Pancreas (tissue), 10 donors: Measurements from ENCODE around the gene DPYSL5. TPM values are rescaled to one million over a fixed set of nuclear protein-coding genes. Genes with fewer than 3 reads are reported as not detected.
A peak's percentile ranks its signal among the peaks of the same experiment; 100 is the strongest.

Experiments
- ATAC-seq, 4 donors: fragments of 200-7000 bp; cut with Tn5 transposase; one replicate each; pipeline versions ENCODE4 v1.8.0 to v1.9.1; 2020; ENCODE audit warnings: mild to moderate bottlenecking in 4 of 4, moderate library complexity in 4 of 4
- DNase-seq, 6 donors: peaks; one replicate each; pipeline ENCODE4 v3.0.0-alpha.2; 2020
- FAIRE-seq: peaks from 2 replicates; lab custom pipeline; 2012; peaks lifted over from hg19 to GRCh38; lab: Jason Lieb, UNC
- H3K27ac ChIP-seq, 4 donors: fragments of 200-600 bp; sonication (generic); 1 replicate in 3 of 4; 2 replicates in 1 of 4; pipeline versions ENCODE4 v1.5.0 to v1.8.0; 2020
- H3K27me3 ChIP-seq, 4 donors: fragments of 200-600 bp; one replicate each; pipeline ENCODE4 v1.8.0; 2021
- H3K36me3 ChIP-seq, 3 donors: fragments of 200-600 bp; sonication (generic) in 1 of 3; one replicate each; pipeline versions ENCODE4 v1.5.0 to v1.8.0; 2020 to 2021
- H3K4me1 ChIP-seq, 3 donors: fragments of 200-600 bp; one replicate each; pipeline ENCODE4 v1.8.0; 2021
- H3K4me3 ChIP-seq, 4 donors: fragments of 200-600 bp; sonication (generic) in 2 of 4; one replicate each; pipeline versions ENCODE4 v1.5.0 to v1.8.0; 2020 to 2021
- H3K9me3 ChIP-seq, 4 donors: fragments of 200-600 bp; one replicate each; pipeline ENCODE4 v1.8.0; 2021
- WGBS, 2 donors: extraction: QIAGEN DNeasy Blood & Tissue Kit; methylation state at CpG; one replicate each; pipeline ENCODE4 v1.1.7; 2013; 5-methylcytosine and 5-hydroxymethylcytosine counted together
- intact Hi-C, 3 donors: fragments of 100-400 bp; cut with DNase I; formaldehyde crosslinking; loops; one replicate each; pipeline versions ENCODE4 v1.11.1 to v1.14.2; 2022
- polyA plus RNA-seq, 2 donors: library from polyadenylated mRNA; stranded (reverse); fragments of 200-250 nt; gene quantifications; one replicate each; pipeline ENCODE4 v1.2.3, GENCODE V29; 2013
- total RNA-seq, 6 donors: library from RNA; stranded (reverse); fragmentation: NEBNext Ultra II Directional in 4 of 6; extraction: Animal tissue kit (Norgen Biotek cat#: 25700) in 4 of 6; gene quantifications; one replicate each; pipeline versions ENCODE4 v1.2.1 to v1.2.4, GENCODE V29; 2021 to 2023
- TF ChIP-seq, protein P1 (sequence below), 4 donors: fragments of 200-600 bp; sonication (generic) in 3 of 4; IDR thresholded peaks; one replicate each; pipeline versions ENCODE4 v1.5.0 to v1.8.0; 2021; ENCODE audit warnings: antibody characterized with exemption in 4 of 4
- donor health status: healthy with polysubstance abuse.
- donor health status: DM: no; HTN: no; CAD: no; lungs with moderate emphysema.
- donor health status: DM: no; HTN: no; CAD: no.
- donor health status: control.
- donor health status: control.
- donor health status: Bipolar disorder and iron deficiency.
- donor health status: DM: yes; HTN: yes; CAD: no.
- donor health status: DM: no; HTN: no; CAD: no.
- donor health status: DM: no; HTN: no; CAD: no.
- donor health status: DM: yes; HTN: yes; CAD: no.

The DPYSL5 gene
- total and polyA plus RNA-seq, 8 donors, result 0.02 to 0.12 (median 0.09) TPM; not detected in 5

DNA sequence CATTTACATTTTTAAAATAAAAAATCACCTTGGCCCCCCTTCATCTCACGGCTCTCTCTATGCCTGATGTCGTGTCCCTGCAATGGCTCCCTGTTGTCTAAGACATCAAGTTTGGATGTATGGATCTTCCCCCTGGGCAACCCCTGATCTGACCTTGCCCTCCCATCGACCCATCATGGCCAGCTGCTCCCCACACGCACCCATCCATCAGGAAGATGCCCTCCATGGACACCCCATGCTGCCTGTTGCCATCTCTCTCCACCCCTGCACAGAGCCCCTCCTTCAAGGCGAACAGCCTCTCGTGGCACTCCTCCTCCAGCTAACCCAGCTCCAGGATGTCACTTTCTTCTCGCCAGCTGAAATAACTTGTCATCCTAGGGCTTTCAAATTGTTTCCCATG, 59.5 kb downstream of the DPYSL5 start:
- DNase-seq, result no peak
- TF ChIP-seq, protein P1, sequence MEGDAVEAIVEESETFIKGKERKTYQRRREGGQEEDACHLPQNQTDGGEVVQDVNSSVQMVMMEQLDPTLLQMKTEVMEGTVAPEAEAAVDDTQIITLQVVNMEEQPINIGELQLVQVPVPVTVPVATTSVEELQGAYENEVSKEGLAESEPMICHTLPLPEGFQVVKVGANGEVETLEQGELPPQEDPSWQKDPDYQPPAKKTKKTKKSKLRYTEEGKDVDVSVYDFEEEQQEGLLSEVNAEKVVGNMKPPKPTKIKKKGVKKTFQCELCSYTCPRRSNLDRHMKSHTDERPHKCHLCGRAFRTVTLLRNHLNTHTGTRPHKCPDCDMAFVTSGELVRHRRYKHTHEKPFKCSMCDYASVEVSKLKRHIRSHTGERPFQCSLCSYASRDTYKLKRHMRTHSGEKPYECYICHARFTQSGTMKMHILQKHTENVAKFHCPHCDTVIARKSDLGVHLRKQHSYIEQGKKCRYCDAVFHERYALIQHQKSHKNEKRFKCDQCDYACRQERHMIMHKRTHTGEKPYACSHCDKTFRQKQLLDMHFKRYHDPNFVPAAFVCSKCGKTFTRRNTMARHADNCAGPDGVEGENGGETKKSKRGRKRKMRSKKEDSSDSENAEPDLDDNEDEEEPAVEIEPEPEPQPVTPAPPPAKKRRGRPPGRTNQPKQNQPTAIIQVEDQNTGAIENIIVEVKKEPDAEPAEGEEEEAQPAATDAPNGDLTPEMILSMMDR (IDR thresholded peaks at IDR 0.05), result no peak

DNA sequence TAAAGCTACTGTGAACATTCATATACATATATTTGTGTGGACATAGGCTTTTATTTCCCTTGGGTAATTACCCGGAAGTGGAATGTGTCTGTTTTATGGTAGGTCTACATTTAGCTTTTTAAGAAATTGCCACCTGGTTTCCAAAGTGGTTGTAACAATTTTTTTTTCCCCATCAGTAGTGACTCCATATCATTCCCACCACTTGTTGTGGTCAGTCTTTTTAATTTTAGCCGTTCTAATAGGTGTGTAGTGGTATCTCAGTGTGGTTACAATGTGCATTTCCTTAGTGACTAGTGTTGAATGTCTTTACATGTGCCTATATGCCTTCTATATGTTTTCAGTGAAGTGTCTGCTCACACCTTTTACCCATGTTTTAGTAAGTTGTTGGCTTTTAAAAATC, 62.2 kb downstream of the DPYSL5 start:
- Histone ChIP-seq H3K27me3 (peaks cover 0 to 15% (median 0%) of the 10 kb centered on the region in 4 donors), H3K36me3 (no peaks in the 10 kb centered on the region), H3K27ac (no peak overlapping the region), H3K4me3 (no peak overlapping the region), H3K4me1 (no peaks in the 10 kb centered on the region), H3K9me3 (no peaks in the 10 kb centered on the region)
- FAIRE-seq, result no peak
- intact Hi-C loops, result no loop called here
- ATAC-seq, result no peak
- WGBS, 2 donors, result 87 to 93% methylated on average over 2 of the region's 2 CpGs
- no peak for DNase-seq
- TF ChIP-seq, protein P1 (IDR thresholded peaks at IDR 0.05), result no peak

More for the DNA sequence above, 59.5 kb downstream of the DPYSL5 start:
- 65 to 71% methylated on average over 7 of the region's 7 CpGs for WGBS, 2 donors
- FAIRE-seq, result no peak
- H3K27ac ChIP-seq, result no peak overlapping the region
- intact Hi-C loops, result no loop called here
- H3K36me3 ChIP-seq, result no peaks in the 10 kb centered on the region
- no peak for ATAC-seq
- H3K4me3 ChIP-seq, result no peak overlapping the region
- peaks cover 0 to 13% (median 0%) of the 10 kb centered on the region in 4 donors for H3K27me3 ChIP-seq
- H3K4me1 ChIP-seq, result no peaks in the 10 kb centered on the region
- no peaks in the 10 kb centered on the region for H3K9me3 ChIP-seq

DNA sequence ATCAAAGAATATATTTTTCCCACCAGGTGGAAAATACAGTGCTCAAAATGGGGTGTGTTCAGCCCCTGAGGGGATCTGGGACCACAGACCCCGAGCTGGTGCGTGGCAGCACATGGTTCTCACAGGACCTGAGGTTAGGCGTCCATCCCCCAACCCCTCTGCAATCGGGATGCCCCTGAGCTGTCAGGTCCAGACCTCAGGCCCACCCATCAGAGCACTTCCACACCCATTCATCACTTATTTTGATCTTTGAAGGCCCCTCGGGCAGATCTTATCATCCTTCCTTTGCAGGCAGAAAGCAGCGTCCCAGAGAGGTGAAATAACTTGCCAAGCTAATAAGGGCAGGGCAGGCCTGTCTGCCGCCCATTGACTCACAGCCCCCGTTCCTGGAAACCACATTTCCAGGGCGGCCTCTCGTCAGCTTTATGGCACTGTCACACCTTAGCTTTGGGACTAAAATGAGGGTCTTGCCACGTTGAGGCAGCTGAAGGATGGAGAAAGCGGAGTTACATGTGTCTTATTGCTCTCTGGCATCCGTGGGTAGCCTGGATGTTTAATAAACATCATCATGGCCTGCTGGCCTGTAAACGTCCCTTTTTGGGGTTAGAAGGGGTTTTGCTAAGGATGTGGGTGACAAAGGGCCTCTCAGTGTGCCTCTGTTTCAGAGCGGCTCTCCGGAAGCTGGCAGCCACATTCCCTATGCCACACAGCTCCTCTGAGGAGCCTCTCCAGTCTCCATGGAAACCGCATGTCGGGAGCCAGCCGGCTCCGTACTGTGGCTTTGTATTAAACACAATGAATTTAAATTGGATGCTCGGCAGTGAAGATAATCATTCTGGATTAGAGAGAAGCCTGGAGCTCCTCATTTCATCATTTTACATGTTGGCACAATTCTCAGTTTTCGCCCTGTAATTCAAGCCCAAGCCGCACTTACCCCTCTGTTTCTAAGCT, 64.3 kb downstream of the DPYSL5 start:
- Histone ChIP-seq H3K27me3 (peaks cover 0 to 15% (median 0%) of the 10 kb centered on the region in 4 donors), H3K4me1 (no peaks in the 10 kb centered on the region), H3K4me3 (no peak overlapping the region), H3K9me3 (no peaks in the 10 kb centered on the region), H3K27ac (no peak overlapping the region), H3K36me3 (no peaks in the 10 kb centered on the region)
- intact Hi-C loops, result no loop called here
- ATAC-seq (peak in 1 of 4 donors; percentile 52), DNase-seq (no peak), FAIRE-seq (no peak)
- TF ChIP-seq, protein P1 (IDR thresholded peaks at IDR 0.05), result no peak
- WGBS, 2 donors, result 37 to 40% methylated on average over 23 of the region's 23 CpGs

DNA sequence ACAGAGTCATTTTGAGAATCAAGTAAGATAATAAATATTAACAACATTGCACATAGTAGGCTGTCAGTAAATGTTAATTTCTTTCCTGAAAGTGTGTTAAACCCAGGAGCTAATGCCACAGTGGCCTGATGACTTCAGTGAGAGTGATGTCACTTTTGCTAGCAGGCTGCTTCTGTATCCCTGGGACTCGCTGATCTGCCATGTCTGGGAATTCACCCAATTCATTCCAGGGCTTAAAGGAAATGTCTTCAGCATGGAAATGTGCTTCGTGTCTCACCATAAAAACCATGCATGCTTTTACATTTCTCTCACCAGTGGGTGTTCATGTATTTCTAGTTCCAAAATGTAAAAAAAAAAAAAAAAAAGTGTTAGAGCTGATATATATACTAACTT, 65.7 kb downstream of the DPYSL5 start:
- intact Hi-C loops, result no loop called here
- Histone ChIP-seq H3K4me3 (no peak overlapping the region), H3K27me3 (peaks cover 0 to 15% (median 0%) of the 10 kb centered on the region in 4 donors), H3K36me3 (no peaks in the 10 kb centered on the region), H3K9me3 (no peaks in the 10 kb centered on the region), H3K27ac (no peak overlapping the region), H3K4me1 (no peaks in the 10 kb centered on the region)
- no peak for FAIRE-seq
- DNase-seq, result no peak
- 56% methylated on average over 2 of the region's 2 CpGs for WGBS, 2 donors
- ATAC-seq, result no peak
- TF ChIP-seq, protein P1 (IDR thresholded peaks at IDR 0.05), result no peak
